K562 (cell line): ENCODE data around the gene KRTAP3-2. TPM values are rescaled to one million over a fixed set of nuclear protein-coding genes. Genes with fewer than 3 reads are reported as not detected.

Source experiments
- ATAC-seq: fragments of 200-7000 bp; cut with Tn5 transposase; 3 replicates; pipeline ENCODE4 v1.9.1; 2020; ENCODE audit warnings: moderate library complexity
- BruUV-seq: library from RNA; stranded (reverse); fragments of 400-500 nt; replicated peaks from 2 replicates; lab custom pipeline; 2021; lab: Mats Ljungman, UMichigan
- CTCF ChIA-PET: fragments of 300-600 bp; formaldehyde crosslinking; extraction: SDS; loops from one replicate; lab custom pipeline; 2021; ENCODE audit warnings: low intra/inter-chr PET ratio; lab: Yijun Ruan, JAX
- POLR2A ChIA-PET: fragments of 300-600, 350-650 bp; sonication (Branson Sonifier 250); formaldehyde crosslinking; extraction: SDS; loops from one replicate; lab custom pipeline; 2021; ENCODE audit warnings: antibody characterized with exemption, inconsistent platforms; lab: Yijun Ruan, JAX
- DNase-seq, 4 experiments: peaks; one replicate each; pipeline versions ENCODE4 v3.0.0 to v3.0.0-alpha.2; 2011 to 2018; ENCODE audit warnings: low spot score in 3 of 4, mixed read lengths in 3 of 4; ENCODE audit errors: extremely low read depth in 1 of 4
- FAIRE-seq: peaks from 2 replicates; lab custom pipeline; 2011; peaks lifted over from hg19 to GRCh38; lab: Jason Lieb, UNC
- H2AFZ ChIP-seq: 2 replicates; pipeline ENCODE4 v1.6.0; 2011; ENCODE audit warnings: low read depth, low read length, control low read depth, inconsistent platforms
- H3K27ac ChIP-seq: fragments of 200-600 bp; 3 replicates; pipeline ENCODE4 v1.8.0; 2011; ENCODE audit warnings: low read depth, mild to moderate bottlenecking, control low read depth, inconsistent platforms, low read length, moderate library complexity, mixed read lengths; ENCODE audit errors: extremely low read depth
- H3K27me3 ChIP-seq, 2 experiments: fragments of 300-600 bp in 1 of 2; 2 replicates in 1 of 2; 3 replicates in 1 of 2; pipeline versions ENCODE4 v1.6.0 to v1.8.0; 2011; ENCODE audit warnings: inconsistent platforms in 2 of 2, low read length in 2 of 2, mild to moderate bottlenecking in 1 of 2, mixed read lengths in 1 of 2, moderate library complexity in 1 of 2; ENCODE audit not compliant: control insufficient read depth in 2 of 2, insufficient read depth in 2 of 2
- H3K36me3 ChIP-seq: fragments of 300-600 bp; 3 replicates; pipeline ENCODE4 v1.8.0; 2011; ENCODE audit warnings: mild to moderate bottlenecking, low read length, inconsistent platforms; ENCODE audit not compliant: control insufficient read depth, insufficient read depth
- H3K4me1 ChIP-seq, 2 experiments: fragments of 200-600 bp in 1 of 2; replicated peaks in 1 of 2; 2 replicates in 1 of 2; 3 replicates in 1 of 2; pipeline versions ENCODE4 v1.5.1 to v1.8.0; 2011; ENCODE audit warnings: inconsistent platforms in 2 of 2, low read length in 2 of 2, mild to moderate bottlenecking in 1 of 2, mixed read lengths in 1 of 2, moderate library complexity in 1 of 2; ENCODE audit not compliant: control insufficient read depth in 2 of 2, insufficient read depth in 2 of 2
- H3K4me2 ChIP-seq: 2 replicates; pipeline ENCODE4 v1.6.1; 2011; ENCODE audit warnings: low read length, control low read depth, inconsistent platforms, mixed read lengths; ENCODE audit not compliant: insufficient read depth
- H3K4me3 ChIP-seq: fragments of 200-600 bp; sonication (generic), shearing (Covaris generic); 2 replicates; pipeline ENCODE4 v1.5.1; 2016; ENCODE audit warnings: control low read depth, inconsistent platforms
- H3K79me2 ChIP-seq: fragments of 200-600 bp; 3 replicates; pipeline ENCODE4 v1.8.0; 2011; ENCODE audit warnings: low read length, inconsistent platforms; ENCODE audit not compliant: control insufficient read depth, insufficient read depth
- H3K9ac ChIP-seq, 2 experiments: 2 replicates each; pipeline versions ENCODE4 v1.6.0 to v1.6.1; 2011; ENCODE audit warnings: low read depth in 2 of 2, low read length in 2 of 2, control low read depth in 1 of 2, inconsistent platforms in 1 of 2, mild to moderate bottlenecking in 1 of 2, mixed read lengths in 1 of 2; ENCODE audit not compliant: insufficient read depth in 1 of 2
- H3K9me1 ChIP-seq: one replicate; pipeline ENCODE4 v1.6.0; 2011; ENCODE audit warnings: inconsistent platforms, mild to moderate bottlenecking, low read length, moderate library complexity; ENCODE audit not compliant: control insufficient read depth, insufficient read depth
- H3K9me3 ChIP-seq: replicated peaks from 2 replicates; pipeline ENCODE4 v1.5.1; 2011; ENCODE audit warnings: low read depth, low read length, inconsistent platforms; ENCODE audit not compliant: control insufficient read depth, insufficient read depth
- H4K20me1 ChIP-seq: replicated peaks from 2 replicates; pipeline ENCODE4 v1.6.1; 2011; ENCODE audit warnings: low read length, inconsistent platforms, mixed read lengths; ENCODE audit not compliant: control insufficient read depth, insufficient read depth
- ARID3B ChIP-seq: fragments of 250-450 bp; sonication (Bioruptor Pico); IDR thresholded peaks from 2 replicates; pipeline ENCODE4 v1.4.0; 2020; ENCODE audit warnings: borderline replicate concordance
- CUX1 ChIP-seq: fragments of 200-800 bp; sonication (Bioruptor generic); IDR thresholded peaks from 2 replicates; pipeline ENCODE4 v1.6.1; 2016; ENCODE audit warnings: missing genetic modification characterization, missing compliant biosample characterization
- MYNN ChIP-seq, 2 experiments: sonication (generic); formaldehyde crosslinking in 1 of 2; IDR thresholded peaks; 2 replicates each; pipeline versions ENCODE4 v1.5.0 to v1.6.1; 2016 to 2020; ENCODE audit warnings: antibody characterized with exemption in 1 of 2, missing genetic modification reagents in 1 of 2
- NCOA6 ChIP-seq: fragments of 450-650 bp; IDR thresholded peaks from 2 replicates; pipeline ENCODE4 v1.6.1; 2017; ENCODE audit warnings: mild to moderate bottlenecking
- PPARD ChIP-seq: fragments of 250-450 bp; sonication (Bioruptor Pico); IDR thresholded peaks from 2 replicates; pipeline ENCODE4 v1.8.0; 2022; ENCODE audit warnings: inconsistent platforms, mild to moderate bottlenecking, moderate library complexity
- U2AF2 ChIP-seq: fragments of 200-400 bp; formaldehyde crosslinking; optimal IDR thresholded peaks from 2 replicates; pipeline ENCODE3; 2017; ENCODE audit warnings: low read depth, mild to moderate bottlenecking, low read length
- ZNF217 ChIP-seq: sonication (generic); formaldehyde crosslinking; IDR thresholded peaks from 2 replicates; pipeline ENCODE4 v1.8.0; 2022; ENCODE audit warnings: mild to moderate bottlenecking, missing genetic modification reagents
- ZNF347 ChIP-seq: fragments of 450-650 bp; formaldehyde crosslinking; IDR thresholded peaks from 2 replicates; pipeline ENCODE4 v1.4.0; 2020; ENCODE audit warnings: low read depth, mild to moderate bottlenecking, moderate library complexity
- WGBS: fragments of 100-300 bp; shearing (Covaris generic); methylation state at CpG from one replicate; pipeline ENCODE4 v1.1.6; 2016; ENCODE audit warnings: low coverage, mixed read lengths; ENCODE audit not compliant: insufficient coverage; ENCODE audit errors: missing lambda C conversion rate; 5-methylcytosine and 5-hydroxymethylcytosine counted together
- in situ Hi-C: fragments of 300-500 bp; cut with MboI; formaldehyde crosslinking; loops from 4 replicates; pipeline ENCODE4 v1.15.0; 2018; ENCODE audit warnings: inconsistent platforms, mixed read lengths
- intact Hi-C: fragments of 100-400 bp; cut with micrococcal nuclease; formaldehyde crosslinking; loops from 2 replicates; pipeline ENCODE4 v1.14.2; 2022
- polyA plus RNA-seq, 8 experiments: library from polyadenylated mRNA; depleted of rRNA in 4 of 8; stranded (reverse) in 5 of 8; unstranded in 3 of 8; fragments of >200 nt; fragmentation: Nextera tagmentation in 2 of 8; fragmentation: Illumina TruSeq in 1 of 8; extraction: Ambion mirVana in 2 of 8; extraction: Trizol in 1 of 8; gene quantifications; 2 replicates each; pipeline versions ENCODE4 v1.2.1 to v1.2.3, GENCODE V29; 2011 to 2014; ENCODE audit warnings: inconsistent platforms in 1 of 8, missing spikeins in 1 of 8
- total RNA-seq, 7 experiments: library from RNA; depleted of rRNA in 6 of 7; stranded (reverse); fragments of >200 nt in 6 of 7; fragmentation: Illumina TruSeq in 2 of 7; extraction: Trizol in 2 of 7; gene quantifications; 2 replicates each; pipeline versions ENCODE4 v1.2.1 to v1.2.3, GENCODE V29; 2011 to 2021; ENCODE audit warnings: low replicate concordance in 1 of 7

The KRTAP3-2 gene
- total and polyA plus RNA-seq, 9 of the 15 experiments (the other 6 are each of a cell fraction or from before 2014, with no cell fraction given): not detected

- H3K27me3 ChIP-seq: peaks cover 0 to 11% of the 10 kb centered on the region in 2 experiments; a peak in 2 of 5 replicates
- H3K9me3 ChIP-seq: no peaks in the 10 kb centered on the region
- H3K4me3 ChIP-seq: no peak overlapping the region
- no peak overlapping the region for H3K27ac ChIP-seq
- no peaks in the 10 kb centered on the region for H4K20me1 ChIP-seq
- POLR2A ChIA-PET: interaction anchor here (0.7 kb wide), 1 partner anchor 13 kb away, joined by 5 read pairs; no protein-coding TSS in a partner anchor
- in situ Hi-C loops: no loop called here
- no peak for TF ChIP-seq PPARD (CRISPR knock-in tag)
- FAIRE-seq (no peak), DNase-seq (no peak), ATAC-seq (no peak)
- H3K4me1 ChIP-seq: no peaks in the 10 kb centered on the region
- H2AFZ ChIP-seq: no peak overlapping the region
- no TSS peak for BruUV-seq
- WGBS: 4% methylated on average over 2 of the region's 2 CpGs
- H3K79me2 ChIP-seq: no peaks in the 10 kb centered on the region
- H3K36me3 ChIP-seq: no peaks in the 10 kb centered on the region
- intact Hi-C loops: no loop called here
- no peaks in the 10 kb centered on the region for H3K9me1 ChIP-seq
- no peak overlapping the region for H3K4me2 ChIP-seq
- H3K9ac ChIP-seq: no peak overlapping the region
- CTCF ChIA-PET: no interaction called here
Observed at GRCh38 chr17:40952154-40952553, 47.6 kb downstream of the KRTAP3-2 start.

DNA sequence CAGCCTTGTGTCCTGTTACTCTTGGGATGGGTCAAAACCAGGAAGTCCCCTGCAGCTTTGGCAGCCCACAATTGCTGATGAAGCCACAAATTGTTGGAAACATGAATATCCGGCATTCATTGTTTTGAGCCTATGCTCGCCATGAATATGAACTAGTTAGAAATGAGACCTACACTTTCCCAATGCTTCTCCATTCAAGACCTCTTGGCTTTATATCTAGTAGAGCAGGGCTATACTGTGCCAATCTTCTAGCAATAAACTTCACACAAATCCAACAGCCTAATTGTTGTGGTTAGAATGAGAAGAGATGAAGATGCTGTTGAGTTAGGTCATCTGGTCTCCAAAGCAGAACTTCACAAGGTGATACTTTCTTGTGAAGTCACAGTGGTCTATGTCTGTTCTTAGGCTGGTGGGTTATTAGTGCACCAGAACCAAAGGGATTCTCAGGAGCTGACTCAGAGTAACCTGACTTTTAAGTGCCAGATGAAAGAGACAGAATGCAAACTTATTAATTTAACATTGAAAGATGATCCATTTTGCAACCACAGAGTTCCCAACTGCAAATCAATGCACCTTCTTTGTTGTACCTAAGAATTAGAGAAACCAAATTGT lies 48.6 kb downstream of the KRTAP3-2 start:
- ATAC-seq (no peak), FAIRE-seq (no peak), DNase-seq (no peak)
- ChIA-PET CTCF (no interaction called here), POLR2A (no interaction called here)
- 3% methylated on average over 2 of the region's 2 CpGs for WGBS
- in situ Hi-C loops (no loop called here), intact Hi-C loops (no loop called here)
- no peak overlapping the region for H3K4me3 ChIP-seq
- BruUV-seq: no TSS peak
- no peak overlapping the region for H3K27ac ChIP-seq
- no peaks in the 10 kb centered on the region for H3K36me3 ChIP-seq
- no peaks in the 10 kb centered on the region for H3K4me1 ChIP-seq
- H3K9me3 ChIP-seq: no peaks in the 10 kb centered on the region
- H2AFZ ChIP-seq: no peak overlapping the region
- no peak overlapping the region for H3K9ac ChIP-seq
- H3K9me1 ChIP-seq: no peaks in the 10 kb centered on the region
- H3K79me2 ChIP-seq: no peaks in the 10 kb centered on the region
- H4K20me1 ChIP-seq: no peaks in the 10 kb centered on the region
- no peak overlapping the region for H3K4me2 ChIP-seq
- H3K27me3 ChIP-seq: peaks cover 2 to 11% of the 10 kb centered on the region in 2 experiments; a peak in 4 of 5 replicates
- TF ChIP-seq CUX1 (CRISPR knock-in tag): no peak
- no peak for TF ChIP-seq ZNF347 (CRISPR knock-in tag)
- TF ChIP-seq ZNF217 (CRISPR knock-in tag): no peak
- no peak for TF ChIP-seq MYNN (IDR thresholded peaks at IDR 0.05)
- TF ChIP-seq MYNN (CRISPR knock-in tag; IDR thresholded peaks at IDR 0.05): no peak
- TF ChIP-seq ARID3B: no peak
- TF ChIP-seq NCOA6: no peak
- no peak for TF ChIP-seq U2AF2
